Hematopoietic multipotent progenitor cell treated with erythropoietin and hydrocortisone succinate and interleukin-3 and kit ligand, for 17 days (in vitro differentiated cells): Measurements from ENCODE around the gene TRAPPC3.

Source experiments
- DNase-seq: peaks from one replicate; pipeline ENCODE4 v3.0.0-alpha.2; 2015; ENCODE audit warnings: low spot score

TRAPPC3 gene

GRCh38 chr1:36099681-36100341 lies 49.5 kb downstream of the TRAPPC3 start:
- peak; percentile 80 for DNase-seq

- no peak for DNase-seq
Observed at GRCh38 chr1:36098650-36099365, 50.5 kb downstream of the TRAPPC3 start.

- no peak for DNase-seq
Observed at GRCh38 chr1:36097693-36098585, 51.3 kb downstream of the TRAPPC3 start.

GRCh38 chr1:36096500-36097432 lies 52.5 kb downstream of the TRAPPC3 start:
- no peak for DNase-seq

- DNase-seq = no peak
Observed at GRCh38 chr1:36095760-36096405, 53.4 kb downstream of the TRAPPC3 start.

GRCh38 chr1:36094621-36095061 lies 54.6 kb downstream of the TRAPPC3 start:
- no peak for DNase-seq

- no peak for DNase-seq
Observed at GRCh38 chr1:36093929-36094328, 55.4 kb downstream of the TRAPPC3 start.

GRCh38 chr1:36093226-36093625 lies 56.1 kb downstream of the TRAPPC3 start:
- DNase-seq = no peak

- DNase-seq = no peak
Observed at GRCh38 chr1:36092798-36093185, 56.5 kb downstream of the TRAPPC3 start.

GRCh38 chr1:36092166-36092797 lies 57.0 kb downstream of the TRAPPC3 start:
- DNase-seq = no peak

GRCh38 chr1:36091698-36092097 lies 57.6 kb downstream of the TRAPPC3 start:
- no peak for DNase-seq

- DNase-seq = no peak
Observed at GRCh38 chr1:36091141-36091540, 58.1 kb downstream of the TRAPPC3 start.

- DNase-seq = no peak
Observed at GRCh38 chr1:36089393-36090121, 59.7 kb downstream of the TRAPPC3 start.

- peak; percentile 91 for DNase-seq
Observed at GRCh38 chr1:36088577-36089392, 60.5 kb downstream of the TRAPPC3 start, which contains the start of gene ADPRS. Gene ADPRS (plus strand): TSS chr1:36088892. CDS start chr1:36088905, 13 bp downstream.

- DNase-seq = no peak
Observed at GRCh38 chr1:36088265-36088576, 61.1 kb downstream of the TRAPPC3 start.

GRCh38 chr1:36087233-36088123 lies 61.8 kb downstream of the TRAPPC3 start:
- DNase-seq = no peak
